Coronary artery (tissue), 2 donors: ENCODE data around the gene CRISP1.

Experiments
- DNase-seq: peaks from one replicate; pipeline ENCODE4 v3.0.0-alpha.2; 2017; ENCODE audit warnings: low spot score
- H3K27ac ChIP-seq, 2 donors: fragments of 200-600 bp; sonication (generic); one replicate each; pipeline ENCODE4 v1.5.1; 2016 to 2019
- H3K4me3 ChIP-seq: fragments of 200-600 bp; sonication (generic); 2 replicates; pipeline ENCODE4 v1.5.1; 2016; ENCODE audit warnings: mild to moderate bottlenecking, moderate library complexity
- TF ChIP-seq, protein P1 (sequence below): fragments of 200-600 bp; sonication (generic); IDR thresholded peaks from one replicate; pipeline ENCODE4 v1.5.1; 2019; ENCODE audit warnings: antibody characterized with exemption

The CRISP1 gene

DNA sequence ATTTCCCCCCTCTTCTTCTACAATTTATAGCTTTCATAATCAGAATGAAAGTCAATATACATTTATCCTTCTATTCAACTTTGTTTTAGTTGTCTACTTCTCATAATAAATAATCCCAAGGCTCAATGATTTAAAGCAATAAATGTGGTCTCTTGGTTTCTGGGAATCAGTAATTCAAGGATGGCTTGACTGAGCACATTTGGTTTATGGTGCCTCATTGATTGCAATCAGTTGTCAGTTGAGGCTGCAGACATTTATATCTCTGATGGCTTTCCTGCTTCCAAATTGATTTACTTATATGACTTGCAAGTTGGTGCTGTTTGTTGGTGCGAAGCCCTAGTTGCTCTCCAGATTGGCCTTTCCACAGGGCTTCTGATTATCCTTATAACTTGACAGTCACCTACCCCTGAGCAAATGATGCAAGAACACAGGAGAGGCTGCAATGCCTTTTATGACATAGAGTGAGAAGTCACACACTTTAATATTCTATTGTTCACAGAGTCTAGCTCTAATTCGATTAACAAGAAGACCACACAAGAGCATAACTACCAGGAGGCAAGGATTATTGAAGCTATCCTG lies 2.7 kb upstream of the CRISP1 start:
- TF ChIP-seq, protein P1, sequence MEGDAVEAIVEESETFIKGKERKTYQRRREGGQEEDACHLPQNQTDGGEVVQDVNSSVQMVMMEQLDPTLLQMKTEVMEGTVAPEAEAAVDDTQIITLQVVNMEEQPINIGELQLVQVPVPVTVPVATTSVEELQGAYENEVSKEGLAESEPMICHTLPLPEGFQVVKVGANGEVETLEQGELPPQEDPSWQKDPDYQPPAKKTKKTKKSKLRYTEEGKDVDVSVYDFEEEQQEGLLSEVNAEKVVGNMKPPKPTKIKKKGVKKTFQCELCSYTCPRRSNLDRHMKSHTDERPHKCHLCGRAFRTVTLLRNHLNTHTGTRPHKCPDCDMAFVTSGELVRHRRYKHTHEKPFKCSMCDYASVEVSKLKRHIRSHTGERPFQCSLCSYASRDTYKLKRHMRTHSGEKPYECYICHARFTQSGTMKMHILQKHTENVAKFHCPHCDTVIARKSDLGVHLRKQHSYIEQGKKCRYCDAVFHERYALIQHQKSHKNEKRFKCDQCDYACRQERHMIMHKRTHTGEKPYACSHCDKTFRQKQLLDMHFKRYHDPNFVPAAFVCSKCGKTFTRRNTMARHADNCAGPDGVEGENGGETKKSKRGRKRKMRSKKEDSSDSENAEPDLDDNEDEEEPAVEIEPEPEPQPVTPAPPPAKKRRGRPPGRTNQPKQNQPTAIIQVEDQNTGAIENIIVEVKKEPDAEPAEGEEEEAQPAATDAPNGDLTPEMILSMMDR: no peak
- no peak for DNase-seq
- H3K27ac ChIP-seq: no peak overlapping the region
- H3K4me3 ChIP-seq: no peak overlapping the region

DNA sequence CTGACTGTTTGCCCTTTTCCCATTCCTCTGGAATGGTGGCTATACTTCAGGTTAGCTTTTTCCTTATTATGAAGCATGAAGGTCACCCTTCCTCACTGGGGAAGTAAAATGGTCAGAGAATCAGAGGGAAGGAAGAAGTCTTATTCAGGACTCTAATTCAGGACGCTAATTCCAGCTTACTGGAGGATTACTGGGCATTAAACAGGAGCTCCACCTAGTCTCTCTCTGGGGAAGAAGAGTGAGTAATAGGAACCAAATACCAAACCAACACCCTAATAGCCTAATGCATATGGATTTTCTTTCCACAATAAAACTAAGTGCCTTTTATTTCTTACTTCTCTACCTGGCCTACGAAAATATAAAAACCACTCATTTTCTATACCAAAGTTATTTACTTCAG lies 10.1 kb downstream of the CRISP1 start:
- no peak for DNase-seq
- Histone ChIP-seq H3K4me3 (no peak overlapping the region), H3K27ac (no peak overlapping the region)
- TF ChIP-seq, protein P1: no peak

DNA sequence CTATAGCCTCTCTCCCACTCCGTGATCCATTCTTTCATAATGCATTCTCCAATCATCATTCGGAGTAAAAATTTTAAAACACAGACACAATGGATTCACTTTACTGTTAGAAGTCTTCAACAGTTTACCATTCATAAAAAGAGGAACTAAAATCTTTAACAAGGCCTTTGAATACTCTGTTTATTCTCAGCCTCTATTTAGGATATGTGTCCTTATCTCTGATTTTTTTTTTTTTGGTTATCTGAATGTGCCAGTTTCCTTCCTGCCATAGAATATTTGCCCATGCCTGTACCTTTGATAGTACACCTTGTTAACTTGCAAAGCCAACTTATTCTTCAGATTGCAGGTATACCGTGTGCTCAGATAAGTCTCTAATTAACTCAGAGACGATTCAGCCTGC lies 11.1 kb downstream of the CRISP1 start:
- DNase-seq: no peak
- no peak overlapping the region for H3K4me3 ChIP-seq
- H3K27ac ChIP-seq: no peak overlapping the region
- TF ChIP-seq, protein P1: no peak

DNA sequence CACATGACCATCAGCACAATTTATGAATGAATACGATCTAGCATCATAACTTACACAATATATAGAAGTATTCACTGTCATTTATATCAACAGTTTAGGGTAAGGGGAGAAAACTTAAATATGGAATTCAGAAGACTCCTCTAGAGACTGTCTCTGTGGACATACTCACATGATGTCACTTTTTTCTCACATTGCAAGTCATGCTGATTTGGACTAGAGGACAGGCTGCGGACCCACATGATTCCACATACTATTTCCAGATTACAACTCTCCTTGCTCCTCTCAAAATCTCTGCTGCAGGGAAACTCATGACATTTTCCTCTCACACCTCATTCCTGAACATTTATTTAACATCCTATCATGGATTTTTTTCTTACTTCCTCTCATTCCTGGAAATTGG lies 13.4 kb downstream of the CRISP1 start:
- TF ChIP-seq, protein P1: no peak
- Histone ChIP-seq H3K4me3 (no peak overlapping the region), H3K27ac (no peak overlapping the region)
- DNase-seq: no peak

DNA sequence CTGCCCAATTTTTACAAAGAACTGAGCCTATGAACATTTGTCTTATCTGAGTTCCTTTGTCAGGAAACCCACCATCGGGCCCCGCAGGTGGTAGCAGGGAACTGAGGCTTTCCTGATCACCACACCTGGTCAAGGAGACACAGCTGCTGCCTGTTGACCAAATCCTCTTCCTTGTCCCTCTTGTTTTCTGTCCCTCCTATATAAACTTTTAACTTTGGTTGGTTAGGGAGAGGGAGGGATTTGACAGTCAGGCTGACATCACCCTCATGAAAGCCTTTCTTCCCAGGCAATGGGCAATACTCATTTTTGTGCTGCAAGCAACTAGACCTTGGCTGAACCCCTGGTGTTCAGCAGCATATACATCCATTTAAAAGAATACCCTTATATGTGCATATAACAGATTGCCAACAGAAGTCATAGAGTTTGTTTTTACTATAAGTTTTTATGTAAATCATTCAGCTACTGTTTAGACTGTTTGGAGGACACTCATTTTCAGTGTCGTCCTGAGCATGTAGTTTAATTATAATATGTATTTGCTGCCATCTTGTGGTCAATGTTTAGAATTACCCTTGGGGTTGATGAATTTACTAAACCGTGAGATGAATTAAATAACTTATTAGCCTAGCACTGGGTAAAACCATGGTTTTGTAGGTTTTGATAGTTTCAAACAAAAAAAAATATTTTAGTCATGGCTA lies 17.0 kb downstream of the CRISP1 start:
- no peak overlapping the region for H3K27ac ChIP-seq
- no peak overlapping the region for H3K4me3 ChIP-seq
- DNase-seq: no peak
- TF ChIP-seq, protein P1: peak; percentile 62

DNA sequence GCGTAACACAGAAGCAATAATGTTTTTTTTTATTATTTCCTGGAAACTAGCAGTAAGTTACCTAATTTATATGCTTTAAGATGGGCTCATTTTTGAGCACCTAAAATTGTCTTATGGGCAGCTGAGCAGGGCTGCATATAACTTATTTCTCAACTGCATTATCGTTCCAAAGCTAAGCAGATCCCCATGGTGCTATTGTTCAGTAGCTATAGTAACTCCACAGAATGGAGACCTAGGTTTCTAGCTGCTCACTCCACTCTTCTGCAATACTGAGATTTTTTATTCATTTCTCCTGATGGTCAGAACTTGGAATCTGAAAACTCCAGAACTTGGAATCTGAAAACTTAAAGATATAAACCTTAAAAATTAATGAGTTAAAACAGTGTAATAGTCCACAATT lies 18.7 kb downstream of the CRISP1 start:
- no peak overlapping the region for H3K27ac ChIP-seq
- TF ChIP-seq, protein P1: no peak
- H3K4me3 ChIP-seq: no peak overlapping the region
- no peak for DNase-seq

DNA sequence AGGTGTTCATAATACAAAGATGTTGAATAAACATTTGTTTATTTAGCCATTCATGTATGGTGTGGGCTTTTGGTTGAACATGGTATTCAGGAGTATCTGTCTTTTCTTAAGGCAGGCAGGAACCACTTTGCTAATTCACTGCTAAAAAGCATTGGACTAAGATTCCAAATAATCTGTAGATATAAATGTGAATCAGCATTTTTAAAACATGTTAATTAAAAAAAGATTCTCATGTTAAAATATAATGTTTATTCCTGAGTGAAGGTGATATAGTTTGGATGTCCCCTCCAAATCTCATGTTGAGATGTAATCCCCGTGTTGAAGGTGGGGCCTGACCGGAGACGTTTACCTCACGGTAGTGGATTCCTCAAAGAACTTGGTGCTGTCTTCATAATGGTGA lies 19.3 kb downstream of the CRISP1 start:
- DNase-seq: no peak
- TF ChIP-seq, protein P1: no peak
- Histone ChIP-seq H3K27ac (no peak overlapping the region), H3K4me3 (no peak overlapping the region)
